Measurements from ENCODE around the gene METAP1D.
"Not testable (repeated sequence)": the region's sequence is repeated elsewhere in the genome, so short reads cannot be mapped to it uniquely, and the experiment has no call there.

METAP1D gene

DNA sequence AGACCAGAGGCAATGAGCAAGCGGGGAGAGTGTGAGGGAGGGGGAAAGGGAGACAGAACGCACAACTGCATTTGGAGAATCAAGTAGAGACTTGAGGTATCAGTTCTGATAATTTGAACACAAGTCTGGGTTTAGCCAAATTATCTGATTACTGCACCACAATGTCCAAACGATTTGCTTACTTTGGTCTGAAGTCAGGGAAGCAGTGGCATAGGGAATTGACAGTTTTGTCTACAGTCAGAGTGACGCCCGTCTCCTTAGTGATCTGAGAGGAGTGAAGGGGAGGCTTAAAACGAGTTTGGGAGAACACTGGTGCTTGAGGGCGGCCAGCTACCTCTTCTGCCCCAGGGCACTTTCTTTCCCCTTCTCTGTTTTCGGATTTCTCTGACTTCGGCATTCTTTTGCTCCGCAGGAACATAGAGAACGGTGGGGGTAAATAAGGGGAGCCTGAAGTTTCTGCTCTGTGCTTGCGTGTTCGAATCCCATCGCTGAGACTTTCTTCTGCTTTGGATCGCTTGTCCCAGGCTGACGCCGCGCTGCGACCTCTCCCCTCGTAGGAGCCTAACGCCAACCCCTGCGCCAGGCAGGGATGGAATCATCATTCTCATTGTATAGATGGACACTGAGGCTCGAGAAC, 105.8 kb downstream of the METAP1D start:
- H3K4me1 Mint-ChIP-seq = peaks cover 66% of the 10 kb centered on the region
- no peak overlapping the region for H3K27ac Mint-ChIP-seq
- H3K4me3 Mint-ChIP-seq = peak overlapping the region; percentile 53
- ATAC-seq (no peak), DNase-seq (ENCODE audit: low spot score in 2 of 2) (no peak)
- no peaks in the 10 kb centered on the region for H3K9me3 Mint-ChIP-seq
- peaks cover 7% of the 10 kb centered on the region for H3K36me3 Mint-ChIP-seq

DNA sequence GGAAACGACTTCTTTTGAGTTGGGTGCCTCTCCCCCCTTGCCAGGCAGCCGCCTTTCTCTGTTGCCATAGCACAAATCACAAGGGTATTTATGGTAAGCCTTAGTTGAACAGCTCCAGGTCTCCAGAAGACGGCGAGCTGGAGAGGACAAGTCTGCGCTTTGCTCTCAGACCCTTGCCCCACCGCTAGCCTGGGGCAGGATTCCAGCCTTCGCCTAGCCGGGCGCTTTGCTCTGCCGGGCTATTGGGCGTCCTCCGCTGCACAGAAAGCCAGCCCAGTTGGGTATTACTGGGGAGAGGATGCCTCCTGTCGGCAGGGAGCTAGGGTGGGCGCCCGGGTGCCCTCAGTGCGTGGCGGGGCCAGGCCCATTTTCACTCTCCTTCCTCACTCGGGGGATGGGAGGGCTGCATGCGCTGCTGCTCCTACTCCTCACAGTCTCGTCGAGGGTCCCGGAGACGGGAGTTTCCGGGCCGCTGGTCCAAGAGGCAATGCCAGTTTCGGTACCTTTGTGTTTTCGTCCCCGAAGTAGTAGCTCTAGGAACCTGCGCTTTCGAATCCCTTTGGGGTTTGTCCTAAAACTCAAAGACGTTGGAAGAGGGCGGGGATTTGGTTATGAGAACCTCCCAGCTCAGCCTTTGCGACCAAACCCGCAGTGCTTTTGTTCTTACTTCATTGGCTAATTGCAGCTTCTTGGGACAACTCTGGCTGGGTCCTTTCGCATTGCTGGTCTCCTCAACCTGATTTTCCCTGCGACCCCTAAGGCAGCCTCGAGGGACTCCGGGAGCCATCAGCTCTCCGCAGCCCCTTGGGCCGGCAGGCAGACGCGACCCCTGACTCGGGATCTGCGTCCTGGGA, 106.6 kb downstream of the METAP1D start:
- H3K27ac Mint-ChIP-seq = no peak overlapping the region

DNA sequence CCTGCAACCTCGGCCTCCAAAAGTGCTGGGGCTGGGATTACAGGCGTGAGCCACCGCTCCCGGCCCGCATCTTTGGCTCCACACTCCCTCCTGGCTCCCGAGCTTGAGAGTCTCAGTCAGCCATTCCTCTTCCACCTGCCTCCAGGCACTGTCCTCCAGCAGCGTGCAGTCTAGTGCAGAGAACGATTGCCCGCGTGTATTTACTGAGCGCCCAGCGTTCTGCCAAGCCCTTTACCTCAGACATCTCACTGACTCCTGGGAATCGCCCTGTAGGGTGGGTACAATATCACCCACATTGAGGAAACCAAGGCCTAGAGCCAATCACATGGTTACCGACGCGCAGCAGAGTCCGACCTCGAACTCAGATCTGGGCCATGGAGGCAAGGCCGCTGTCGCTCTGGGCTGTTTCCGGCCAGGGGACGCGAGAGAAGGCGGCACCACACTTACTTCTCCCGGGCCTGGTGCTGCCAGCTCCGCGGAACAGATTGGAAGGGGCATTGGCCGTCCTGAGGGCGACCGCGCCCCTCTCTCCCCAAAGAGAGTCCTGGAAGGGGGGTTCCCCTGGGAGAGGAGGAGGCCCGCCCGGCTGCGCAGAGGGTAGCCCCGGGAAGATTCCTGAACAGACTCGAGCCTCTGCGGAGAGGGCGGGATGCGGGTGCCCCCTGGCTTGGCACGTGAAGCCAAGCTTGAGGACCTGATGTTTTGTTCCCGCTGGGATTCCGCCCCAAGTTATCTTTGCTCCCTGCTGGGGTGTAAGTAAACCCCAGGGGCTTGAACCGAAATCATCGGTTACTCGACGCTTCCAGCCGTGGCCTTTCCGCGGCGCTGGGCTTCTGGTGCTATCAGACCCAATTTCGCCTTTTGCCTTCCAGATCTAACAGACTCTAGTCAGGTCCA, 108.2 kb downstream of the METAP1D start:
- DNase-seq (ENCODE audit: low spot score in 2 of 2) = no peak
- Mint-ChIP-seq H3K27ac (no peak overlapping the region), H3K9me3 (no peaks in the 10 kb centered on the region), H3K4me3 (peak overlapping the region; percentile 30), H3K4me1 (peaks cover 44% of the 10 kb centered on the region), H3K36me3 (no peaks in the 10 kb centered on the region)
- no peak for ATAC-seq

More for the DNA sequence above, 106.6 kb downstream of the METAP1D start:
- H3K36me3 Mint-ChIP-seq = peaks cover 7% of the 10 kb centered on the region
- H3K4me1 Mint-ChIP-seq = peaks cover 60% of the 10 kb centered on the region
- peak; percentile 70 for ATAC-seq
- peak overlapping the region; percentile 53 for H3K4me3 Mint-ChIP-seq
- DNase-seq (ENCODE audit: low spot score in 2 of 2) = peak in 1 of 2 donors; percentile 74
- H3K9me3 Mint-ChIP-seq = no peaks in the 10 kb centered on the region

DNA sequence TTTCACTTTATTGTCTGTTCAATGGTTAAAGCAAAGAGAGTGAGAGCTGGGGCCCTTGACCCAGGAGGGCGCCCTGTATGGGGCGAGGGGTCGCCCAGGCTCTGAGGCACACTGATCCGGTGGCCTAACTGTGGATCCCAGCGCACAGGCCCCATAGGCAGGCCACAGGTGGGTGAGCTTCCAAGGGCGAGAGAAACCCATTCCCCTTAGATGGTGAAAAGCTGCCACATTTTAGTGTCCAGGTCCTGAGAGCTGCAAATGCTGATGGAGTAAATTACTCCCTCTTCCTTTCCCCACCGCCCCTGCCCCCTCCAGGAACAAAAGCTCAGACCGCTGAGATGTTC, 108.8 kb downstream of the METAP1D start:
- Mint-ChIP-seq H3K4me3 (peak overlapping the region; percentile 30), H3K4me1 (peaks cover 38% of the 10 kb centered on the region)

DNA sequence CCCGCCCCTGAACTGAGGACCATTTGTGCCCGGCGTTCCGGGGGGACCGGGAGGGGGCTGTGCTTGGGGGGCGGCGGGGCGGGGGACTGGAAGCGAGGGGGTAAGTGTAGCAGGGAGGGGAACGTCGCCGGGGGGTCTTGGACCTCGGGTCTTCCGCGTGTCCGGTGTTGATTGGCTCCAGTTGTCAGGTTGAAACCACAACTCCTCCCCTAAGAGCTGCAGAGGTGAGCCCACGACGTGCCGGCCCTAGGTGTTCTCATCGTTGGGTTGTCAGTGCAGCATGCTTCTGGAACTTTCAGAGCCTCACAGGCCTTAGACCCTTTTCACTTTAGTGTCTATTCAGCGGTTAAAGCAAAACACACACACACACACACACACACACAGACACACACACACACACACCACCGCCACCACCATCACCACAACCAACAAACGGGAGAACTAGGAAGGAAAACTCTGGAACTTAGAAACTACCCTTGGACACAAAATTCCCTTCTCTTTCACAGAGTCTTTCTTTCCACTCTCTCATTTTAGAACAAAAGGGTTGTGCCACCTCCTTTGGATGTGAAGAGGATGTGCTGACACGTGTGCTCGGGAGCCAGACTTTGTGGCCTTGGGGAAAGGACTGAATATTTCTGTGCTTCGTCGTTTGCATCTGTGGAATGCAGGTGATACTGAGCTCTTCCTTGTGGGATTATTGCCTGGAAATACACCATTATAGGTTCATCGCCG, 109.7 kb downstream of the METAP1D start:
- Mint-ChIP-seq H3K27ac (no peak overlapping the region), H3K4me1 (peaks cover 31% of the 10 kb centered on the region), H3K36me3 (no peaks in the 10 kb centered on the region), H3K4me3 (no peak overlapping the region), H3K9me3 (no peaks in the 10 kb centered on the region)
- ATAC-seq = no peak
- DNase-seq (ENCODE audit: low spot score in 2 of 2) = no peak

More for the DNA sequence above, 108.8 kb downstream of the METAP1D start:
- Mint-ChIP-seq H3K27ac (no peak overlapping the region), H3K36me3 (no peaks in the 10 kb centered on the region), H3K9me3 (no peaks in the 10 kb centered on the region)
- ATAC-seq = no peak
- no peak for DNase-seq (ENCODE audit: low spot score in 2 of 2)

DNA sequence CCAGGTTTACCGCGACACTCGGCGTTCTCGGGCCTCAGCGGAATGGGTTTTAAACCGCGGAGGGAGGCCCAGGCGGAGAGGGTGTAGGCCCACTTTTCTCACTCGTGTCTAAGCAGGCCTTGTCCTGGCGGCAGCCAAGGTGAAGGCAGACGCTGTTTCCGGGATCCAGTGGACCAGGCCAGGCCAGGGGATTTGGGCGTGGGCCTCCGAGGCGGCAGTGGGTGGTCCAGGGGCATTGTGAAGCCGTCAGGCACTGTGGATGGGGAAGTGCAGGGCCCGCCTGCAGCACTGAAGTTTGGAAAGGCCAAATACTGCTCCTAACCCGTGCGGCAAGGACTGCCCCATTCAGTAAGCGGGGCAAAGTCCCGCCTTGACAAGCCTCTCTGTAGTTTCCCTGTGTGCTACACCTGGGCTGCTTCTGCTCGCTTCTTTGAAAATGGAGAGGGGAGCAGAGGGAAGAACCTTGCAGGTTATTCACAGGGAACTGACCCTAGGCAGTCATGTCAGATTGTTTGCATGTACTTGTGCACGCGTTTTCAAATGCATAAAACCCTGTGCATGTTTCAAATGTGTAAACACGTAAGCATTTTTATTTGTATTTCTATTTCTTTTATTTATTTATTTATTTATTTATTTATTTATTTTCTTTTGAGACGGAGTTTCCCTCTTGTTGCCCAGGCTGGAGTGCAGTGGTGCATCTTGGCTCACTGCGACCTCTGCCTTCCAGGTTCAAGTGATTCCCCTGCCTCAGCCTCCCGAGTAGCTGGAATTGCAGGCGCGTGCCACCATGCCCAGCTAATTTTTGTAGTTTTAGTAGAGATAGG, 110.4 kb downstream of the METAP1D start:
- Mint-ChIP-seq H3K36me3 (no peaks in the 10 kb centered on the region), H3K4me3 (no peak overlapping the region), H3K9me3 (no peaks in the 10 kb centered on the region)

DNA sequence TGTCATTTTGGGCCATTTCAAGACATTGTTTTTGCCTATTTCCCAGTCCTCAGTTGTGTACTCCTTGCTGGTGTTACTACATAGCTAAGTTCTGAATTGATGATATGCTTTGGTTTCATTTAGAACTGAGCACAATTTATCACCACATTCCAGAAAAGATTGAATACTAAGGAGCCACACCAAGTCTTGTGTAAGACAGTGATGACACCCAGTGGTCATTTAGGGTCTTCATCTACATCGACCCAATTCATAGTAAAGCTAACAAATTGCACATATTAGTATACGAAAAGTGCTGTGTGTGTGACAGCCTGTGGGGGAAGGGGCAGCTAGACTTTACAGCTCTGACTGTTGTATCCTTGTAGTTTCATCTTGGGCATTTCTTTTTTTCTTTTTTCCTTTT, 113.9 kb downstream of the METAP1D start:
- Mint-ChIP-seq H3K9me3 (no peaks in the 10 kb centered on the region), H3K36me3 (no peaks in the 10 kb centered on the region), H3K4me3 (no peak overlapping the region), H3K27ac (no peak overlapping the region), H3K4me1 (peaks cover 8% of the 10 kb centered on the region)
- DNase-seq (ENCODE audit: low spot score in 2 of 2) (no peak), ATAC-seq (no peak)

More for the DNA sequence above, 110.4 kb downstream of the METAP1D start:
- ATAC-seq (no peak), DNase-seq (ENCODE audit: low spot score in 2 of 2) (no peak)
- no peak overlapping the region for H3K27ac Mint-ChIP-seq
- peaks cover 30% of the 10 kb centered on the region for H3K4me1 Mint-ChIP-seq

DNA sequence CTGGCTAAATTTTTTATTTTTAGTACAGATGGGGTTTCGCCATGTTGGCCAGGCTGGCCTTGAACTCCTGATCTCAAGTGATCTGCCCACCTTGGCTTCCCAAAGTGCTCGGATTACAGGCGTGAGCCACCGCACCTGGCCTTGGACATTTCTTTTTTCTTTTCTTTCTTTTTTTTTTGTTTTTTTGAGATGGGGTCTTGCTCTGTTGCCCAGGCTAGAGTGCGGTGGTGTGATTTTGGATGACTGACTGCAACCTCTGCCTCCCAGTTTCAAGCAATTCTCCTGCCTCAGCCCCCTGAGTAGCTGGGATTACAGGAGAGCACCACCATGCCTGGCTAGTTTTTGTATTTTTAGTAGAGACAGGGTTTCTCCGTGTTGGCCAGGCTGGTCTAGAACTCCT, 114.4 kb downstream of the METAP1D start:
- not testable (repeated sequence) for H3K4me1 Mint-ChIP-seq; H3K4me3 Mint-ChIP-seq; H3K9me3 Mint-ChIP-seq; H3K36me3 Mint-ChIP-seq; DNase-seq (ENCODE audit: low spot score in 2 of 2); ATAC-seq; H3K27ac Mint-ChIP-seq

DNA sequence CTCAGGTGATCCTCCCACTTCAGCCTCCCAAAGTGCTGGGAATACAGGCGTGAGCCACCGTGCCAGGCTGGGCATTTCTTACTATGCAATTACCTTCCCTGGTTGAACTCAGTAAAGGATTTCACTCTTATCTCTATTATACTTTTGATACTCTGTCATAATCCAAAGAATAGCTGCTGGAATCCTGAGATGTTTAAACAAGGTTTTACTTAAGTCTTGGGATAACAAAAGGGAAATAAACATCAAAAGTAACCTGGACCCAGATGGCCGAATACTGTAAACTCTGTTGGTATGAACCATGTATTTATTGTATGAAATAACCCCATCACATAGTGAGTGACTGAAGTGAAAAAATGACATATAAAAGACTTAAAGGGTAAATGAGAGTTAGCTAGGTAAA, 114.8 kb downstream of the METAP1D start:
- ATAC-seq = no peak
- DNase-seq (ENCODE audit: low spot score in 2 of 2) = no peak
- H3K4me3 Mint-ChIP-seq = no peak overlapping the region
- no peaks in the 10 kb centered on the region for H3K9me3 Mint-ChIP-seq
- peaks cover 3% of the 10 kb centered on the region for H3K4me1 Mint-ChIP-seq
- no peaks in the 10 kb centered on the region for H3K36me3 Mint-ChIP-seq
- no peak overlapping the region for H3K27ac Mint-ChIP-seq

DNA sequence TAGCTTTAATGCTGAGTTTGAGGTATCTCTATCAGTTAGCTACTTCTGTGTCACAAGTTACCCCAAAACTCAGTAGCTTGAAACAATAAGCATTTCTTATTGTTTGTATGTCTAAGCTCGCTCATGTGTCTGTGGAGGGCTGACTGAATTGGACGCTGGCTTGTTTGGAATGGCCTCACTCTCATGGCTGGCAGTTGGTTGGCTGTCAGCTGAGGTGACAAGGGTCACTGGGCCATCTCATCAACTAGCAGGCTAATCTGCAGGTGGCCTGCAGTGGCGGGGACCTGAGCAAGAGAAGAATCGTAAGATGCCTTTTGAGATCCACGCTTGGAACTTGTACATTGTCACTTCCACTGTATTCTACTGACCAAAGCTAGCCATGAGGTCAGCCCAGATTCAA, 116.4 kb downstream of the METAP1D start:
- no peaks in the 10 kb centered on the region for H3K9me3 Mint-ChIP-seq
- H3K36me3 Mint-ChIP-seq = no peaks in the 10 kb centered on the region
- no peaks in the 10 kb centered on the region for H3K4me1 Mint-ChIP-seq
- DNase-seq (ENCODE audit: low spot score in 2 of 2) (no peak), ATAC-seq (no peak)
- H3K4me3 Mint-ChIP-seq = no peak overlapping the region
- H3K27ac Mint-ChIP-seq = no peak overlapping the region

DNA sequence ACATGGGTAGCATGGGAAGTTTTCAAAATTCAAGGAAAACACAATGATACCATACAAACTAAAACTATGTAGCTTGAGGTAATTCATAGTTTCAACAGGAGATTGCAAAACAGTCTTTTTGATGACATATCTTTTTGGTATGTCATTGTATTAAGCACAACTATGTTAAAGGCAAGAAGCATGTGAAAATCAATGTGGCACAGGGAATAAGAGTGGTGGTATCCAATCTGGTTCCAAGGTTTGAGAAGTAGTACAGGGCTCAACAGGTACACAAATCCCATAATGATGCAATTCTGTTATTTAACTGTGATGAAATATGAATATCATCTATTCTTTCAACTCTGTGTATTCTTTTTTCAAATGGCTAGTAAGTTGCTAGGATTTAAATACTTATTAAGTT, 119.3 kb downstream of the METAP1D start:
- DNase-seq (ENCODE audit: low spot score in 2 of 2) (no peak), ATAC-seq (no peak)
- H3K4me1 Mint-ChIP-seq = no peaks in the 10 kb centered on the region
- no peaks in the 10 kb centered on the region for H3K36me3 Mint-ChIP-seq
- no peaks in the 10 kb centered on the region for H3K9me3 Mint-ChIP-seq
- H3K4me3 Mint-ChIP-seq = no peak overlapping the region
- no peak overlapping the region for H3K27ac Mint-ChIP-seq

DNA sequence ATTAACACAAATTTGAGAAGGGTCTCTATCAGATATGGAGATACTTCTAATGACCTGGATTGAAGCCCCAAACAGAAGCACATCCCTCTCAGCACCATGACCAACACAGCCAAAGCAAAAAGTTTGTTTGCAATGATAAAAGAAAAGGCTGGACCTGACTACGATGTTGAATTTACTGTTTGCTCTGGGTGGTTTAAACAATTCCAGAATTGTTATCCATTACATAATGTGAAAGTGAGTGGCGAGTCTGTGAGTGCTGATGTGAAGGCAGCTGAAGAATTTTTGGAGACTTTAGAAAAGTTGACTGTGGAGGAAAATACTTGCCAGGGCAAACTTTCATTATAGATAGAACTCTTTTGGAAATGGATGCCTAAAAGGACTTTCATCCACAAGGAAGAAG, 120.4 kb downstream of the METAP1D start:
- Mint-ChIP-seq H3K4me1 (no peaks in the 10 kb centered on the region), H3K4me3 (no peak overlapping the region), H3K27ac (no peak overlapping the region), H3K9me3 (no peaks in the 10 kb centered on the region), H3K36me3 (no peaks in the 10 kb centered on the region)
- ATAC-seq (no peak), DNase-seq (ENCODE audit: low spot score in 2 of 2) (no peak)

DNA sequence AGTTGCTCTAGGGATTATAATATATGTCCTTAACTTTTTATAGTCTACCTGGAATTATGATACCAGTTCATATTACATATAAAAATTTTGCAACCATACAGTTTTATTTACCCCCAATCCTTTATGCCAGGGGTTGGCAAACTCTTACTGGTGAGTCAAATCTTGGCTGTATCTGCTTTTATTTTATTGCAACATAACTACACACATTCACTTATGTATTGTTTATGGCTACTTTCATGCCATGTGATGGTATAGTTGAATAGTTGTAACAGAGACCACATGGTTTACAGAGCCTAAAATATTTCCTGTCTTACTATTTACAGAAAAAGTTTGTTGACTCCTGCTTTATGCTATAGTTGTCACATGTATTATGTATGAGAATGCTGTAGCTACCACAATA, 128.7 kb downstream of the METAP1D start:
- ATAC-seq (no peak), DNase-seq (ENCODE audit: low spot score in 2 of 2) (no peak)
- Mint-ChIP-seq H3K4me3 (no peak overlapping the region), H3K27ac (no peak overlapping the region), H3K4me1 (no peaks in the 10 kb centered on the region), H3K36me3 (no peaks in the 10 kb centered on the region), H3K9me3 (no peaks in the 10 kb centered on the region)

DNA sequence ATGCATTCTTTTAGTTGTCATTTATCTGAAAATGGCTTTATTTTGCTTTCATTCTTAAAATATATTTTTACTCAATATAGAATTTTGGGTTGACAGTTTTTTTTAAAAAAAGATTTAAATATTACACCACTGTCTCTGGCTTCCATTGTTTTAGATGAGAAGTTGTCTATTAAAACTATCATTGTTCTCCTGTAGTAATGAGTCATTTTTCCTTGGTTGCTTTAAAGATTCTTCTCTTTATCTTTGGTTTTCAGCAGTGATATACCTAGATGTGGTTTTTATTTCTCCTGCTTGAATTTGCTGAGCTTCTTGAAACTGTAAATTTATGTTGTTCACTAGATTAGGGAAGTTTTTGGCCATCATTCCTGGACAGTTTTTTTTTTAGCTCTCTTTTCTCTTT, 129.7 kb downstream of the METAP1D start:
- Mint-ChIP-seq H3K36me3 (no peaks in the 10 kb centered on the region), H3K4me3 (no peak overlapping the region), H3K4me1 (no peaks in the 10 kb centered on the region), H3K27ac (no peak overlapping the region), H3K9me3 (no peaks in the 10 kb centered on the region)
- ATAC-seq (no peak), DNase-seq (ENCODE audit: low spot score in 2 of 2) (no peak)
